ENCODE results near the gene EN2. TPM values are rescaled to one million over a fixed set of nuclear protein-coding genes. Genes with fewer than 3 reads are reported as not detected.

Gene EN2
- total RNA-seq, 1 experiment from 2014 or later, result 1.5 TPM

DNA sequence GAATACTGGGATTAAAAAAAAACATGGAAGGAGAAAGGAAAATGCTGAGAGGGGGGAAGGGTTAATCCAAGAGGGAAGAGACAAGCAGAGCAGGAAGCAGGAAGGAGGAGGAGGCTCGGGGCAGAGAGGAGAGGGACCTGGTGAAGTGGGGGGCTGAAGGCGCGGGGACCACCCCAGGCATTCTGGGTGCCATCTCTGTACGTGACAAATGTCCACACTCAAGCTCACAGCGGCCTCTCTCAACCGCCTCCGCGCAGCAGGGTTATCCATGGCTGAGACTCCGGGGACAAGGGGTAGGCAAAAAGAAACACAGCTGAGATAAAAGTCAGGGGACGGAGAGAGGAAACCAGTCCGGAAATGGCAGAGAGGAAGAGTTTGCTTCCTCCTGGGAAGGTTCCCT is 33.9 kb downstream of the EN2 start:
- intact Hi-C loops (cut with micrococcal nuclease; ENCODE audit: unreplicated experiment) (no loop called here), in situ Hi-C loops (cut with HindIII; ENCODE audit: low pct_unique_long_range_greater_than_20kb, low sequenced_read_pairs) (no loop called here)
- Histone ChIP-seq H3K36me3 (ENCODE audit: control insufficient read depth, insufficient read depth, low read length) (no peaks in the 10 kb centered on the region), H3K27me3 (ENCODE audit: control insufficient read depth, insufficient read depth, low read length) (peaks cover 4% of the 10 kb centered on the region; the same call in 1 of the 2 replicates), H3K4me1 (ENCODE audit: control insufficient read depth, insufficient read depth, low read length) (no peaks in the 10 kb centered on the region), H3K4me3 (ENCODE audit: low read depth in 2 of 2, low read length in 2 of 2) (no peak overlapping the region), H3K27ac (ENCODE audit: low read length) (no peak overlapping the region), H3K9me3 (ENCODE audit: control insufficient read depth, insufficient read depth, low read depth, low read length) (no peaks in the 10 kb centered on the region)
- no TSS peak for BruUV-seq (replicated peaks)
- ChIA-PET CTCF (interaction anchor here (0.6 kb wide), 1 partner anchor 45 kb away, joined by 7 read pairs; no protein-coding TSS in a partner anchor), POLR2A (interaction anchor here (0.7 kb wide), 1 partner anchor 21 kb away, joined by 3 read pairs; no protein-coding TSS in a partner anchor)
- ATAC-seq (no peak), DNase-seq (ENCODE audit: low read depth, low spot score) (no peak)
- TF ChIP-seq, protein P1, sequence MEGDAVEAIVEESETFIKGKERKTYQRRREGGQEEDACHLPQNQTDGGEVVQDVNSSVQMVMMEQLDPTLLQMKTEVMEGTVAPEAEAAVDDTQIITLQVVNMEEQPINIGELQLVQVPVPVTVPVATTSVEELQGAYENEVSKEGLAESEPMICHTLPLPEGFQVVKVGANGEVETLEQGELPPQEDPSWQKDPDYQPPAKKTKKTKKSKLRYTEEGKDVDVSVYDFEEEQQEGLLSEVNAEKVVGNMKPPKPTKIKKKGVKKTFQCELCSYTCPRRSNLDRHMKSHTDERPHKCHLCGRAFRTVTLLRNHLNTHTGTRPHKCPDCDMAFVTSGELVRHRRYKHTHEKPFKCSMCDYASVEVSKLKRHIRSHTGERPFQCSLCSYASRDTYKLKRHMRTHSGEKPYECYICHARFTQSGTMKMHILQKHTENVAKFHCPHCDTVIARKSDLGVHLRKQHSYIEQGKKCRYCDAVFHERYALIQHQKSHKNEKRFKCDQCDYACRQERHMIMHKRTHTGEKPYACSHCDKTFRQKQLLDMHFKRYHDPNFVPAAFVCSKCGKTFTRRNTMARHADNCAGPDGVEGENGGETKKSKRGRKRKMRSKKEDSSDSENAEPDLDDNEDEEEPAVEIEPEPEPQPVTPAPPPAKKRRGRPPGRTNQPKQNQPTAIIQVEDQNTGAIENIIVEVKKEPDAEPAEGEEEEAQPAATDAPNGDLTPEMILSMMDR (IDR thresholded peaks at IDR 0.05), result no peak
- TF ChIP-seq, protein P2, sequence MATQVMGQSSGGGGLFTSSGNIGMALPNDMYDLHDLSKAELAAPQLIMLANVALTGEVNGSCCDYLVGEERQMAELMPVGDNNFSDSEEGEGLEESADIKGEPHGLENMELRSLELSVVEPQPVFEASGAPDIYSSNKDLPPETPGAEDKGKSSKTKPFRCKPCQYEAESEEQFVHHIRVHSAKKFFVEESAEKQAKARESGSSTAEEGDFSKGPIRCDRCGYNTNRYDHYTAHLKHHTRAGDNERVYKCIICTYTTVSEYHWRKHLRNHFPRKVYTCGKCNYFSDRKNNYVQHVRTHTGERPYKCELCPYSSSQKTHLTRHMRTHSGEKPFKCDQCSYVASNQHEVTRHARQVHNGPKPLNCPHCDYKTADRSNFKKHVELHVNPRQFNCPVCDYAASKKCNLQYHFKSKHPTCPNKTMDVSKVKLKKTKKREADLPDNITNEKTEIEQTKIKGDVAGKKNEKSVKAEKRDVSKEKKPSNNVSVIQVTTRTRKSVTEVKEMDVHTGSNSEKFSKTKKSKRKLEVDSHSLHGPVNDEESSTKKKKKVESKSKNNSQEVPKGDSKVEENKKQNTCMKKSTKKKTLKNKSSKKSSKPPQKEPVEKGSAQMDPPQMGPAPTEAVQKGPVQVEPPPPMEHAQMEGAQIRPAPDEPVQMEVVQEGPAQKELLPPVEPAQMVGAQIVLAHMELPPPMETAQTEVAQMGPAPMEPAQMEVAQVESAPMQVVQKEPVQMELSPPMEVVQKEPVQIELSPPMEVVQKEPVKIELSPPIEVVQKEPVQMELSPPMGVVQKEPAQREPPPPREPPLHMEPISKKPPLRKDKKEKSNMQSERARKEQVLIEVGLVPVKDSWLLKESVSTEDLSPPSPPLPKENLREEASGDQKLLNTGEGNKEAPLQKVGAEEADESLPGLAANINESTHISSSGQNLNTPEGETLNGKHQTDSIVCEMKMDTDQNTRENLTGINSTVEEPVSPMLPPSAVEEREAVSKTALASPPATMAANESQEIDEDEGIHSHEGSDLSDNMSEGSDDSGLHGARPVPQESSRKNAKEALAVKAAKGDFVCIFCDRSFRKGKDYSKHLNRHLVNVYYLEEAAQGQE (IDR thresholded peaks at IDR 0.05; ENCODE audit: insufficient read depth in 1 of 2, low read depth in 2 of 2, low read length in 1 of 2), result no peak
- no peak for TF ChIP-seq POLR2AphosphoS5 (IDR thresholded peaks at IDR 0.05; ENCODE audit: low read depth, low read length)
- TF ChIP-seq TCF7L2 (IDR thresholded peaks at IDR 0.05; ENCODE audit: low read depth, low read length), result no peak
- no peak for TF ChIP-seq SIN3A (IDR thresholded peaks at IDR 0.05; ENCODE audit: borderline replicate concordance, insufficient read depth, low read depth, low read length)

DNA sequence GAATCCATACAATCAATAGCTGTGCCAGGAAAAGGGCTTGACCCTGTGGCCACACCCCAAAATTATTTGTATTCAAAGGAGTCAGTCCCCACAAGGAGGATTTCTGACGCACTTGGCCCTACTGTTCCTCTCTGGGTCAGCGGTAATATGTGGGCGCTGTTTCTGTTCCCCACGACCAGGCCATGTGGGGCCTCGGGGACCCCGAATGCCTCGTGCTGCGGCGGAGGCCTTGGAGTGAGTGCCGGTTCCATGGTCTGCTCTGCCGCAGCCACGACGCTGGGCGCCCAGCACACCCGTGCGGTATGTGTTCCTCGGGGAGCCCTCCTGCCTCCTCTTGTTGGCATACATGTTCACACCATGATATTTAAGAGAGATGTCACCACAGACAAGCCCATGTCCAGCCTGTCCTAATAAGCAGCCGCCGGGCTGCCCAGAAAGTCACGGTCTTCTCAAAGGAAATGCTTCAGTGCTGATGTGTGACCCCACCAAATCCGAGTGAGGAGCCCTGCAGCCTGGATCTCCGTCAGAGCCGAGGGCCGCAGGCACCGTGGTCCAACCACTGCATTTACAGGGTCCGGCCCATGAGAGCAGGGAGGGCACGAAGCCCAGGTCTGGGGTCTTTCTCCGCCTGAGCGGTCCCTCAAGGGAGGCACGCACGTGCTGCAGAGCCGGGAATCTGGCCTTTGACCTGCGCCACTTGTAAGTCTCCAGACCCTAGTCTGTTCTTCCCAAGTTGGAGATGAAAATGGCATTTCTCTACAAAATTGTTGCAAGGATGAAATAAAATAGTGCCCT is 36.0 kb downstream of the EN2 start:
- no peaks in the 10 kb centered on the region for H3K9me3 ChIP-seq (ENCODE audit: control insufficient read depth, insufficient read depth, low read depth, low read length)
- ChIA-PET POLR2A (no interaction called here), CTCF (no interaction called here)
- no peak overlapping the region for H3K4me3 ChIP-seq (ENCODE audit: low read depth in 2 of 2, low read length in 2 of 2)
- H3K27me3 ChIP-seq (ENCODE audit: control insufficient read depth, insufficient read depth, low read length), result peaks cover 8% of the 10 kb centered on the region
- no peaks in the 10 kb centered on the region for H3K4me1 ChIP-seq (ENCODE audit: control insufficient read depth, insufficient read depth, low read length)
- ATAC-seq (no peak), DNase-seq (ENCODE audit: low read depth, low spot score) (no peak)
- TF ChIP-seq, protein P1 (IDR thresholded peaks at IDR 0.05), result no peak
- TF ChIP-seq SIN3A (IDR thresholded peaks at IDR 0.05; ENCODE audit: borderline replicate concordance, insufficient read depth, low read depth, low read length) (no peak), POLR2AphosphoS5 (IDR thresholded peaks at IDR 0.05; ENCODE audit: low read depth, low read length) (no peak), TCF7L2 (IDR thresholded peaks at IDR 0.05; ENCODE audit: low read depth, low read length) (no peak)
- TF ChIP-seq, protein P2 (IDR thresholded peaks at IDR 0.05; ENCODE audit: insufficient read depth in 1 of 2, low read depth in 2 of 2, low read length in 1 of 2), result no peak
- H3K36me3 ChIP-seq (ENCODE audit: control insufficient read depth, insufficient read depth, low read length), result no peaks in the 10 kb centered on the region
- no peak overlapping the region for H3K27ac ChIP-seq (ENCODE audit: low read length)
- no TSS peak for BruUV-seq (replicated peaks)
- in situ Hi-C loops (cut with HindIII; ENCODE audit: low pct_unique_long_range_greater_than_20kb, low sequenced_read_pairs) (no loop called here), intact Hi-C loops (cut with micrococcal nuclease; ENCODE audit: unreplicated experiment) (no loop called here)

Data from Panc1 (cell line).